Thoracic aorta (tissue), 2 donors: ENCODE data around the gene FANCC. TPM values are rescaled to one million over a fixed set of nuclear protein-coding genes. Genes with fewer than 3 reads are reported as not detected.

Source experiments
- ATAC-seq: fragments of 150-250 bp; one replicate; pipeline ENCODE4 v1.8.0; 2017; ENCODE audit warnings: low read depth; ENCODE audit not compliant: insufficient number of reproducible peaks, low FRiP score
- DNase-seq: peaks from one replicate; pipeline ENCODE4 v3.0.0-alpha.2; 2020; ENCODE audit warnings: low spot score
- H3K27ac ChIP-seq, 2 donors: fragments of 200-600 bp; sonication (generic); 1 replicate in 1 of 2; 2 replicates in 1 of 2; pipeline ENCODE4 v1.5.1; 2016; ENCODE audit warnings: mild to moderate bottlenecking in 2 of 2, moderate library complexity in 2 of 2
- H3K27me3 ChIP-seq: fragments of 200-600 bp; sonication (generic); replicated peaks from 2 replicates; pipeline ENCODE4 v1.6.0; 2016; ENCODE audit warnings: mild to moderate bottlenecking; ENCODE audit not compliant: insufficient read depth
- H3K36me3 ChIP-seq: fragments of 200-600 bp; sonication (generic); one replicate; pipeline ENCODE4 v1.5.1; 2016
- H3K4me1 ChIP-seq, 2 donors: fragments of 200-600 bp; sonication (generic); 1 replicate in 1 of 2; 2 replicates in 1 of 2; pipeline versions ENCODE4 v1.5.1 to v1.6.0; 2016; ENCODE audit warnings: low read depth in 2 of 2, mild to moderate bottlenecking in 1 of 2; ENCODE audit not compliant: control insufficient read depth in 1 of 2
- H3K4me3 ChIP-seq: fragments of 200-600 bp; sonication (generic); 2 replicates; pipeline ENCODE4 v1.5.1; 2016; ENCODE audit warnings: mild to moderate bottlenecking
- H3K9me3 ChIP-seq: fragments of 200-600 bp; sonication (generic); 2 replicates; pipeline ENCODE4 v1.5.1; 2016
- total RNA-seq, 2 donors: library from RNA; depleted of rRNA; stranded (reverse); fragments of >200 nt; gene quantifications; one replicate each; pipeline versions ENCODE4 v1.1.0 to v1.2.3, GENCODE V29; 2016
- TF ChIP-seq, protein P1 (sequence below): fragments of 200-600 bp; sonication (generic); IDR thresholded peaks from one replicate; pipeline ENCODE4 v1.5.1; 2019; ENCODE audit warnings: antibody characterized with exemption

FANCC gene
- total RNA-seq, 2 donors from 2014 or later, result 5.7 to 9.6 TPM

DNA sequence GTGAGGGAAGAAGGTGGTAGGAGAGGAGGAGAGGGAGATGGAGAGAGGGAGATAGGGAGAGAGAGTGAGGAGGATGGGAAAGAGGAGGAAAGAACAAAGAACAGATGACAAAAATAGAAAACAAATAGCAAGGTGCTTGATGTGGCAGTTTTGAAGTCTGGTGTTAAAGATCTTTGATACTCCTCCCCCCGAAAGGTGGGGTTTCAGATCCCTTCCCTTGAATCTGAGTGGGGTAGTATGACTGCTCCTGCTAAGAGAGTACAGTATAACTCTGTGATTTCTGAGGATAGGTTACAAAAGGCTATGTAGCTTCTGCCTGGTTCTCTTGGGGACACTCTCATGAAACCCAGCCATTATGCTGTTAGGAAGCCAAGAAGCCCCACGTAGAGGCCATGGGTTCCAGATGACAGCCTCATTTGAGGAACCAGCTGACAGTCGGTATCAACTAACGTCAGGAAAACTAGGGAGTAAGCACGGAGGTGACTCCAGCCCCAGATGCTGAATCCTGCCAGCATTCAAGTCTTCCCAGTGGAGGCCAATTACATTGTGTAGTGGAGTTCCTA, 102.1 kb downstream of the FANCC start:
- Histone ChIP-seq H3K27ac (no peak overlapping the region), H3K27me3 (no peaks in the 10 kb centered on the region), H3K9me3 (no peaks in the 10 kb centered on the region), H3K36me3 (no peaks in the 10 kb centered on the region), H3K4me1 (no peaks in the 10 kb centered on the region), H3K4me3 (no peak overlapping the region)
- DNase-seq, result no peak
- ATAC-seq, result no peak
- TF ChIP-seq, protein P1, sequence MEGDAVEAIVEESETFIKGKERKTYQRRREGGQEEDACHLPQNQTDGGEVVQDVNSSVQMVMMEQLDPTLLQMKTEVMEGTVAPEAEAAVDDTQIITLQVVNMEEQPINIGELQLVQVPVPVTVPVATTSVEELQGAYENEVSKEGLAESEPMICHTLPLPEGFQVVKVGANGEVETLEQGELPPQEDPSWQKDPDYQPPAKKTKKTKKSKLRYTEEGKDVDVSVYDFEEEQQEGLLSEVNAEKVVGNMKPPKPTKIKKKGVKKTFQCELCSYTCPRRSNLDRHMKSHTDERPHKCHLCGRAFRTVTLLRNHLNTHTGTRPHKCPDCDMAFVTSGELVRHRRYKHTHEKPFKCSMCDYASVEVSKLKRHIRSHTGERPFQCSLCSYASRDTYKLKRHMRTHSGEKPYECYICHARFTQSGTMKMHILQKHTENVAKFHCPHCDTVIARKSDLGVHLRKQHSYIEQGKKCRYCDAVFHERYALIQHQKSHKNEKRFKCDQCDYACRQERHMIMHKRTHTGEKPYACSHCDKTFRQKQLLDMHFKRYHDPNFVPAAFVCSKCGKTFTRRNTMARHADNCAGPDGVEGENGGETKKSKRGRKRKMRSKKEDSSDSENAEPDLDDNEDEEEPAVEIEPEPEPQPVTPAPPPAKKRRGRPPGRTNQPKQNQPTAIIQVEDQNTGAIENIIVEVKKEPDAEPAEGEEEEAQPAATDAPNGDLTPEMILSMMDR, result no peak

DNA sequence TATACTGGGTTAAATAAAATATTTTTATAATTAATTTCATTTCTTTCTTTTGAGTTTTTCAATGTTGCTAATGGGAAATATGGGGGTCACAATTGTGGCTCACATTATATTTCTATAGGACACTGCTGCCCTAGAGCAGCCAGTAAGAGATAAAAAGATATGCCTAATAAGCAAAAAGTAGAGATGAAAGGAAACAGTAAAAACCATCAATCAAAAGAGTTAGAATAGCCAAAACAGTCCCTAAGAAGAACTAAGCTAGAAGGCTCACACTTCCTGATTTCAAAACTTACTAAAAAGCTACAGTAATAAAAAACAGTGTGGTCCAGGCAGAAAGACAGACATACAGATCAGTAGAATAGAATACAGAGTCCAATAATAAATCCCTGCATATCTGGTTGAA, 104.4 kb downstream of the FANCC start:
- TF ChIP-seq, protein P1, result no peak
- Histone ChIP-seq H3K9me3 (no peaks in the 10 kb centered on the region), H3K27me3 (no peaks in the 10 kb centered on the region), H3K4me1 (no peaks in the 10 kb centered on the region), H3K36me3 (no peaks in the 10 kb centered on the region), H3K4me3 (no peak overlapping the region), H3K27ac (no peak overlapping the region)
- no peak for ATAC-seq
- no peak for DNase-seq

DNA sequence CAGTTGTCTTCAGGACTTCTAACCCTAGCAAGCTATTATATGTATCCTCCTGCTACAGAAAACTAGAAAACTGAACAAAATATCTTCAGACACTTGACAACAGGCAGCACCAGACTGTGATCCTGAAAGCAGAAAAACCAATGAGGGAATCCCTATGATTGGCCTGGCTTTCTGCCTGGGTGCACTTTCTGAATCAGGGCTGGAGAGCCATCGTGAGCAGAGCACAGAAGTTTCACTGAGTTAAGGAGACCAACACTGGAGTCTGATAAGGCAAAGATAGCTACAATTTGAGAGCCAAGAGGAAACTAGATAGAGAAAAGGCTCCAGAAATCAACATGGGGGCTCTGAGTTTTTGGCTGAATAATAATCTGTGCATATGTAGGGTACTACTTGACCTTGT, 106.5 kb downstream of the FANCC start:
- no peaks in the 10 kb centered on the region for H3K27me3 ChIP-seq
- TF ChIP-seq, protein P1, result no peak
- no peak for ATAC-seq
- H3K4me1 ChIP-seq, result no peaks in the 10 kb centered on the region
- no peak overlapping the region for H3K27ac ChIP-seq
- no peak for DNase-seq
- H3K9me3 ChIP-seq, result no peaks in the 10 kb centered on the region
- H3K36me3 ChIP-seq, result no peaks in the 10 kb centered on the region
- H3K4me3 ChIP-seq, result no peak overlapping the region

DNA sequence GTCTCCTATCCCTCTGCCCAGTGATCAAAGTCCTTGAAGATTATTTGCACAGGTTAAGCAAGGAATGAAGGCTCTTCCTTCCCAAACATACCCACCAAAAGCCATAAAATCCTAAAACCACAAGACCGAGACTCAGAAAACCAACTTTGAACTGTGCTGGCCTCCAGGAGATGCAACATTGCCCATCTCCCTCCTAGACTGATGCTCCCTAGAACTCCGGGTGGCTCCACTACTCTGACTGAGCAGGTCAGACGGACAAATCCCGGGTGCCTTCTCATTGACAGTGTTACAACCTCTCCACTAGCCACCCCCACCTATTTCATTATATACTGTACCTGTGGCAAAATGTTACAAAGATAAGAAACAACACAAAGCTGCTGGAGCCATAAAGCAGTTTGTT, 110.1 kb downstream of the FANCC start:
- no peaks in the 10 kb centered on the region for H3K9me3 ChIP-seq
- no peaks in the 10 kb centered on the region for H3K27me3 ChIP-seq
- no peaks in the 10 kb centered on the region for H3K36me3 ChIP-seq
- ATAC-seq (no peak), DNase-seq (no peak)
- TF ChIP-seq, protein P1, result no peak
- no peaks in the 10 kb centered on the region for H3K4me1 ChIP-seq
- no peak overlapping the region for H3K4me3 ChIP-seq
- H3K27ac ChIP-seq, result no peak overlapping the region

DNA sequence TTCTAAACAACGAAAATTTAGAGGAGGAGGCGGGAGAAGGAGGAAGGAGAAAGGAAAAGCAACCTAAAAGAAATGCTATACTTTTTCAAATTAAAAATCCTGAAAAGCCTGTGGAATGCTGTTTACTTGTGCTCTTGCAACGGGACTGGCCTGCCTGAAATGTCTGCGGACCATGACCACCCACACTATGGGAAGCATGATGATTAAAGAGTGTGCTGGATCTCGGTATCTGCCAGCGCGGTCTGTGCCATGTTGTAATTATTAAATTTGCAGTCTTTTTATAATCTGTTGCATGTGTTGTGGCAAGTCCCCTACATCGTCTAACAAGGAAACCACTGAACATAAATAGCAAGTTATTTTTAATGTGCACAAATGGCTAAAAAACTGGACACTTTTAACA, 111.4 kb downstream of the FANCC start:
- ATAC-seq, result no peak
- H3K36me3 ChIP-seq, result no peaks in the 10 kb centered on the region
- no peak for DNase-seq
- H3K27ac ChIP-seq, result no peak overlapping the region
- no peaks in the 10 kb centered on the region for H3K9me3 ChIP-seq
- no peaks in the 10 kb centered on the region for H3K27me3 ChIP-seq
- no peaks in the 10 kb centered on the region for H3K4me1 ChIP-seq
- TF ChIP-seq, protein P1, result no peak
- H3K4me3 ChIP-seq, result no peak overlapping the region
